K562 (cell line): Measurements from ENCODE around the gene MEIG1. TPM values are rescaled to one million over a fixed set of nuclear protein-coding genes. Genes with fewer than 3 reads are reported as not detected.

Source experiments
- ATAC-seq: fragments of 200-7000 bp; cut with Tn5 transposase; 3 replicates; pipeline ENCODE4 v1.9.1; 2020; ENCODE audit warnings: moderate library complexity
- BruUV-seq: library from RNA; stranded (reverse); fragments of 400-500 nt; replicated peaks from 2 replicates; lab custom pipeline; 2021; lab: Mats Ljungman, UMichigan
- CTCF ChIA-PET: fragments of 300-600 bp; formaldehyde crosslinking; extraction: SDS; loops from one replicate; lab custom pipeline; 2021; ENCODE audit warnings: low intra/inter-chr PET ratio; lab: Yijun Ruan, JAX
- POLR2A ChIA-PET: fragments of 300-600, 350-650 bp; sonication (Branson Sonifier 250); formaldehyde crosslinking; extraction: SDS; loops from one replicate; lab custom pipeline; 2021; ENCODE audit warnings: antibody characterized with exemption, inconsistent platforms; lab: Yijun Ruan, JAX
- DNase-seq, 4 experiments: peaks; one replicate each; pipeline versions ENCODE4 v3.0.0 to v3.0.0-alpha.2; 2011 to 2018; ENCODE audit warnings: low spot score in 3 of 4, mixed read lengths in 3 of 4; ENCODE audit errors: extremely low read depth in 1 of 4
- FAIRE-seq: peaks from 2 replicates; lab custom pipeline; 2011; peaks lifted over from hg19 to GRCh38; lab: Jason Lieb, UNC
- H2AFZ ChIP-seq: 2 replicates; pipeline ENCODE4 v1.6.0; 2011; ENCODE audit warnings: low read depth, low read length, control low read depth, inconsistent platforms
- H3K27ac ChIP-seq: fragments of 200-600 bp; 3 replicates; pipeline ENCODE4 v1.8.0; 2011; ENCODE audit warnings: low read depth, mild to moderate bottlenecking, control low read depth, inconsistent platforms, low read length, moderate library complexity, mixed read lengths; ENCODE audit errors: extremely low read depth
- H3K27me3 ChIP-seq, 2 experiments: fragments of 300-600 bp in 1 of 2; 2 replicates in 1 of 2; 3 replicates in 1 of 2; pipeline versions ENCODE4 v1.6.0 to v1.8.0; 2011; ENCODE audit warnings: inconsistent platforms in 2 of 2, low read length in 2 of 2, mild to moderate bottlenecking in 1 of 2, mixed read lengths in 1 of 2, moderate library complexity in 1 of 2; ENCODE audit not compliant: control insufficient read depth in 2 of 2, insufficient read depth in 2 of 2
- H3K36me3 ChIP-seq: fragments of 300-600 bp; 3 replicates; pipeline ENCODE4 v1.8.0; 2011; ENCODE audit warnings: mild to moderate bottlenecking, low read length, inconsistent platforms; ENCODE audit not compliant: control insufficient read depth, insufficient read depth
- H3K4me1 ChIP-seq, 2 experiments: fragments of 200-600 bp in 1 of 2; replicated peaks in 1 of 2; 2 replicates in 1 of 2; 3 replicates in 1 of 2; pipeline versions ENCODE4 v1.5.1 to v1.8.0; 2011; ENCODE audit warnings: inconsistent platforms in 2 of 2, low read length in 2 of 2, mild to moderate bottlenecking in 1 of 2, mixed read lengths in 1 of 2, moderate library complexity in 1 of 2; ENCODE audit not compliant: control insufficient read depth in 2 of 2, insufficient read depth in 2 of 2
- H3K4me2 ChIP-seq: 2 replicates; pipeline ENCODE4 v1.6.1; 2011; ENCODE audit warnings: low read length, control low read depth, inconsistent platforms, mixed read lengths; ENCODE audit not compliant: insufficient read depth
- H3K4me3 ChIP-seq: fragments of 200-600 bp; sonication (generic), shearing (Covaris generic); 2 replicates; pipeline ENCODE4 v1.5.1; 2016; ENCODE audit warnings: control low read depth, inconsistent platforms
- H3K79me2 ChIP-seq: fragments of 200-600 bp; 3 replicates; pipeline ENCODE4 v1.8.0; 2011; ENCODE audit warnings: low read length, inconsistent platforms; ENCODE audit not compliant: control insufficient read depth, insufficient read depth
- H3K9ac ChIP-seq, 2 experiments: 2 replicates each; pipeline versions ENCODE4 v1.6.0 to v1.6.1; 2011; ENCODE audit warnings: low read depth in 2 of 2, low read length in 2 of 2, control low read depth in 1 of 2, inconsistent platforms in 1 of 2, mild to moderate bottlenecking in 1 of 2, mixed read lengths in 1 of 2; ENCODE audit not compliant: insufficient read depth in 1 of 2
- H3K9me1 ChIP-seq: one replicate; pipeline ENCODE4 v1.6.0; 2011; ENCODE audit warnings: inconsistent platforms, mild to moderate bottlenecking, low read length, moderate library complexity; ENCODE audit not compliant: control insufficient read depth, insufficient read depth
- H3K9me3 ChIP-seq: replicated peaks from 2 replicates; pipeline ENCODE4 v1.5.1; 2011; ENCODE audit warnings: low read depth, low read length, inconsistent platforms; ENCODE audit not compliant: control insufficient read depth, insufficient read depth
- H4K20me1 ChIP-seq: replicated peaks from 2 replicates; pipeline ENCODE4 v1.6.1; 2011; ENCODE audit warnings: low read length, inconsistent platforms, mixed read lengths; ENCODE audit not compliant: control insufficient read depth, insufficient read depth
- ARID4B ChIP-seq: sonication (generic); formaldehyde crosslinking; IDR thresholded peaks from 2 replicates; pipeline ENCODE4 v1.8.0; 2022; ENCODE audit warnings: mild to moderate bottlenecking, missing genetic modification reagents
- ATF7 ChIP-seq: fragments of 450-650 bp; IDR thresholded peaks from 2 replicates; pipeline ENCODE4 v1.7.1; 2014; ENCODE audit warnings: mild to moderate bottlenecking, moderate library complexity
- DACH1 ChIP-seq: fragments of 450-650 bp; IDR thresholded peaks from 2 replicates; pipeline ENCODE4 v1.6.1; 2018; ENCODE audit not compliant: partially characterized antibody
- DLX4 ChIP-seq: fragments of 250-450 bp; sonication (Bioruptor Pico); IDR thresholded peaks from 2 replicates; pipeline ENCODE4 v1.6.1; 2021; ENCODE audit warnings: mild to moderate bottlenecking
- E2F3 ChIP-seq: fragments of 250-450 bp; sonication (Bioruptor Pico); IDR thresholded peaks from 2 replicates; pipeline ENCODE4 v1.4.0; 2020; ENCODE audit warnings: mild to moderate bottlenecking
- FOXK2 ChIP-seq, 2 experiments: fragments of 450-650 bp; IDR thresholded peaks in 1 of 2; conservative IDR thresholded peaks in 1 of 2; 2 replicates each; pipeline ENCODE4 v1.6.1; 2016; ENCODE audit warnings: low read depth in 2 of 2, mild to moderate bottlenecking in 1 of 2
- MAZ ChIP-seq, 2 experiments: fragments of 450-650 bp in 1 of 2; sonication (generic) in 1 of 2; formaldehyde crosslinking; IDR thresholded peaks in 1 of 2; conservative IDR thresholded peaks in 1 of 2; 2 replicates each; pipeline versions ENCODE4 v1.4.0 to v1.5.0; 2020; ENCODE audit warnings: mild to moderate bottlenecking in 1 of 2, missing genetic modification reagents in 1 of 2
- MEIS2 ChIP-seq: fragments of 450-650 bp; IDR thresholded peaks from 2 replicates; pipeline ENCODE4 v1.6.1; 2014; ENCODE audit warnings: mild to moderate bottlenecking; ENCODE audit not compliant: partially characterized antibody
- MTF1 ChIP-seq: fragments of 250-450 bp; sonication (Bioruptor Pico); IDR thresholded peaks from 2 replicates; pipeline ENCODE4 v1.9.0; 2021; ENCODE audit warnings: moderate library complexity, mild to moderate bottlenecking, inconsistent platforms, borderline replicate concordance
- NFIC ChIP-seq: fragments of 450-650 bp; IDR thresholded peaks from 2 replicates; pipeline ENCODE4 v1.6.1; 2017; ENCODE audit warnings: mild to moderate bottlenecking, inconsistent platforms
- PTBP1 ChIP-seq: fragments of 200-400 bp; formaldehyde crosslinking; IDR thresholded peaks from 2 replicates; pipeline ENCODE4 v1.6.1; 2017; ENCODE audit warnings: low read depth, low read length
- SMARCC2 ChIP-seq: fragments of 450-650 bp; IDR thresholded peaks from 2 replicates; pipeline ENCODE4 v1.6.1; 2017; ENCODE audit warnings: antibody characterized with exemption, moderate library complexity, mild to moderate bottlenecking, low read depth
- THRAP3 ChIP-seq: fragments of 450-650 bp; IDR thresholded peaks from 2 replicates; pipeline ENCODE4 v1.6.1; 2016; ENCODE audit warnings: mild to moderate bottlenecking, inconsistent platforms, borderline replicate concordance
- ZNF3 ChIP-seq: fragments of 250-450 bp; sonication (Bioruptor Pico); IDR thresholded peaks from 2 replicates; pipeline ENCODE4 v1.5.0; 2021; ENCODE audit warnings: mild to moderate bottlenecking, moderate library complexity
- ZNF584 ChIP-seq: fragments of 200-800 bp; sonication (Bioruptor generic); IDR thresholded peaks from 2 replicates; pipeline ENCODE4 v1.6.1; 2016; ENCODE audit warnings: low read depth, mild to moderate bottlenecking, missing genetic modification characterization, missing compliant biosample characterization
- WGBS: fragments of 100-300 bp; shearing (Covaris generic); methylation state at CpG from one replicate; pipeline ENCODE4 v1.1.6; 2016; ENCODE audit warnings: low coverage, mixed read lengths; ENCODE audit not compliant: insufficient coverage; ENCODE audit errors: missing lambda C conversion rate; 5-methylcytosine and 5-hydroxymethylcytosine counted together
- in situ Hi-C: fragments of 300-500 bp; cut with MboI; formaldehyde crosslinking; loops from 4 replicates; pipeline ENCODE4 v1.15.0; 2018; ENCODE audit warnings: inconsistent platforms, mixed read lengths
- intact Hi-C: fragments of 100-400 bp; cut with micrococcal nuclease; formaldehyde crosslinking; loops from 2 replicates; pipeline ENCODE4 v1.14.2; 2022
- polyA plus RNA-seq, 8 experiments: library from polyadenylated mRNA; depleted of rRNA in 4 of 8; stranded (reverse) in 5 of 8; unstranded in 3 of 8; fragments of >200 nt; fragmentation: Nextera tagmentation in 2 of 8; fragmentation: Illumina TruSeq in 1 of 8; extraction: Ambion mirVana in 2 of 8; extraction: Trizol in 1 of 8; gene quantifications; 2 replicates each; pipeline versions ENCODE4 v1.2.1 to v1.2.3, GENCODE V29; 2011 to 2014; ENCODE audit warnings: inconsistent platforms in 1 of 8, missing spikeins in 1 of 8
- total RNA-seq, 7 experiments: library from RNA; depleted of rRNA in 6 of 7; stranded (reverse); fragments of >200 nt in 6 of 7; fragmentation: Illumina TruSeq in 2 of 7; extraction: Trizol in 2 of 7; gene quantifications; 2 replicates each; pipeline versions ENCODE4 v1.2.1 to v1.2.3, GENCODE V29; 2011 to 2021; ENCODE audit warnings: low replicate concordance in 1 of 7
- TF ChIP-seq, protein P1 (sequence below): fragments of 250-450 bp; sonication (Bioruptor Pico); IDR thresholded peaks from 2 replicates; pipeline ENCODE4 v1.9.0; 2021; ENCODE audit warnings: mild to moderate bottlenecking, inconsistent platforms

MEIG1 gene
- total and polyA plus RNA-seq, 9 of the 15 experiments (the other 6 are each of a cell fraction or from before 2014, with no cell fraction given) = 0.19 to 1.7 (median 0.54) TPM; not detected in 3

- H3K9me3 ChIP-seq = no peaks in the 10 kb centered on the region
- DNase-seq (no peak), FAIRE-seq (no peak), ATAC-seq (no peak)
- H3K9ac ChIP-seq = peak overlapping the region; percentile 87 to 93
- 24% methylated on average over 12 of the region's 12 CpGs for WGBS
- in situ Hi-C loops = no loop called here
- ChIA-PET CTCF (interaction anchor here (0.6 kb wide), 1 partner anchor 421 kb away, joined by 4 read pairs; no protein-coding TSS in a partner anchor), POLR2A (interaction anchor here (0.6 to 1.0 kb wide), 3 partner anchors 10 to 23 kb away, joined by 3 to 4 read pairs (median 3); no protein-coding TSS in a partner anchor)
- peaks cover 10% of the 10 kb centered on the region; the same call in 2 of the 3 replicates for H3K79me2 ChIP-seq
- no peaks in the 10 kb centered on the region for H3K9me1 ChIP-seq
- TSS peak; percentile 75 for BruUV-seq
- peak overlapping the region; percentile 100 for H2AFZ ChIP-seq
- intact Hi-C loops = no loop called here
- H3K4me2 ChIP-seq = peak overlapping the region; percentile 94
- peak overlapping the region; percentile 77 for H3K4me3 ChIP-seq
- H3K4me1 ChIP-seq = peaks cover 8 to 15% of the 10 kb centered on the region in 2 experiments
- no peaks in the 10 kb centered on the region for H3K27me3 ChIP-seq
- peak overlapping the region; percentile 84 for H3K27ac ChIP-seq
- H4K20me1 ChIP-seq = no peaks in the 10 kb centered on the region
- H3K36me3 ChIP-seq = no peaks in the 10 kb centered on the region
- TF ChIP-seq SMARCC2 (no peak), MEIS2 (no peak), ZNF584 (no peak), DACH1 (no peak), MTF1 (CRISPR knock-in tag) (no peak), MAZ (CRISPR knock-in tag; conservative IDR thresholded peaks at IDR 0.05 in 1 of 2, IDR thresholded peaks at IDR 0.05 in 1 of 2) (0 out of 4 replicates have a peak, but pooled peaks of 1 of the 2 experiments have one; percentile 22), PTBP1 (no peak), ATF7 (peak; percentile 34; the same call in 1 of the 2 replicates), DLX4 (no peak), FOXK2 (conservative IDR thresholded peaks at IDR 0.05 in 1 of 2, IDR thresholded peaks at IDR 0.05 in 1 of 2; ENCODE audit: low read depth in 2 of 2) (peak in 1 of 2 experiments; percentile 46; a peak in 1 of 4 replicates), ARID4B (CRISPR knock-in tag) (no peak), E2F3 (no peak), ZNF3 (CRISPR knock-in tag) (no peak), NFIC (no peak), THRAP3 (no peak)
- TF ChIP-seq, protein P1, sequence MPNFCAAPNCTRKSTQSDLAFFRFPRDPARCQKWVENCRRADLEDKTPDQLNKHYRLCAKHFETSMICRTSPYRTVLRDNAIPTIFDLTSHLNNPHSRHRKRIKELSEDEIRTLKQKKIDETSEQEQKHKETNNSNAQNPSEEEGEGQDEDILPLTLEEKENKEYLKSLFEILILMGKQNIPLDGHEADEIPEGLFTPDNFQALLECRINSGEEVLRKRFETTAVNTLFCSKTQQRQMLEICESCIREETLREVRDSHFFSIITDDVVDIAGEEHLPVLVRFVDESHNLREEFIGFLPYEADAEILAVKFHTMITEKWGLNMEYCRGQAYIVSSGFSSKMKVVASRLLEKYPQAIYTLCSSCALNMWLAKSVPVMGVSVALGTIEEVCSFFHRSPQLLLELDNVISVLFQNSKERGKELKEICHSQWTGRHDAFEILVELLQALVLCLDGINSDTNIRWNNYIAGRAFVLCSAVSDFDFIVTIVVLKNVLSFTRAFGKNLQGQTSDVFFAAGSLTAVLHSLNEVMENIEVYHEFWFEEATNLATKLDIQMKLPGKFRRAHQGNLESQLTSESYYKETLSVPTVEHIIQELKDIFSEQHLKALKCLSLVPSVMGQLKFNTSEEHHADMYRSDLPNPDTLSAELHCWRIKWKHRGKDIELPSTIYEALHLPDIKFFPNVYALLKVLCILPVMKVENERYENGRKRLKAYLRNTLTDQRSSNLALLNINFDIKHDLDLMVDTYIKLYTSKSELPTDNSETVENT (CRISPR knock-in tag) = no peak
These were observed 342 bp upstream of the MEIG1 start for GRCh38 chr10:14958872-14959220.
